Measurements from ENCODE around the gene EVX2. TPM values are rescaled to one million over a fixed set of nuclear protein-coding genes. Genes with fewer than 3 reads are reported as not detected.

Gene EVX2
- total RNA-seq, 1 donor from 2014 or later = not detected

DNA sequence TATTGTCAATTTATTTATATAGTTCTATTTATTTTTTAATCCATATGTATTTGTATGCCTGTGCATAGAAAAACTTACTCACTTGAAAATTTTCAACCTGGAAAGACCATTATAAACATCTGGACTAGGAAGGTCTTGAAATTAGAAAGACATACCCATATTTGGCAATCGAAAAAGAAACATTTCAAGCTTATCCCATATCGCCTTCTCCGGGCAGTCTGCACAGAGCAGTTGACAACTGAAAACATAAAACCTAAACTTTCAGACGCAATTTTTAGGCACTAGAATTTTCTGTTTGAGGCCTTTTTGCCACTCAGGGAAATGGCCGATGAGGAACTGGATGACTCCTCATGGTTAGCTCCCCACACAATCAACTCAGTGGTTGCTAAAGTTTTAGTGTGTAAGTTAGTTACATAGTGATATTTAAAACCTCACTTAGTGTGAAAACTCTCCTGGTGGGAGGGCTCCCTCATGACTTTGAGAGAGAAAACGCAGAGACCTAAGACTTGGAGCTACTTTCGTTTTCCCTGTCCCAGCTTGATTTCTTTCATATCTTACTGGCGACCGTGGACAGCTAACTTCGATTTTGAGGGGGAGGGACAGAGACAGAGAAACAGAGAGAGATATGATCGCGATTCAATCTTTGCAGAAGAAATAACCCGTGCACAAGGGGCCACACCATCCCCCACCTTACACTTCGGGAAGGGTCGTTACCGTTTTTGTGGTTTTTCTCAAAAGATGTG is 12.7 kb upstream of the EVX2 start:
- no peak for DNase-seq (ENCODE audit: low read depth, low spot score)

DNA sequence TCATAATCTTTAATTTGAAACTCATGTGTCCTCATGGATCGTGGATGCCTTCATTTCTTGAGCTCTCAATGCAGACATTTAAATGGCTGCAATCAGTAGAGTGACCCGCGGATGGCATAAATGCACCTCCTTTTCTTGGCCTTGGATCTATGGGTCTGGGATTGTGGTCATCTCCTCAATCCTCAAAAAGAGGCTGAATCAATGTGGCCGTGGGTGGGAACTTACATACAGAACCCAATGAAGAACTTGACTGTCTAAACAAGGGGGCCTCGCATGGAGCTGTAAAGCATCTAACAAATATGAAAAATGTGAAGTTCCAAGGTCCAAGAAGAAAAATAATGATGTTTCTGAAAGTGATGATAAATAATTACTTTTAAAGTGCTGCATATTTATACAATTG is 11.7 kb upstream of the EVX2 start:
- DNase-seq (ENCODE audit: low read depth, low spot score) = no peak

DNA sequence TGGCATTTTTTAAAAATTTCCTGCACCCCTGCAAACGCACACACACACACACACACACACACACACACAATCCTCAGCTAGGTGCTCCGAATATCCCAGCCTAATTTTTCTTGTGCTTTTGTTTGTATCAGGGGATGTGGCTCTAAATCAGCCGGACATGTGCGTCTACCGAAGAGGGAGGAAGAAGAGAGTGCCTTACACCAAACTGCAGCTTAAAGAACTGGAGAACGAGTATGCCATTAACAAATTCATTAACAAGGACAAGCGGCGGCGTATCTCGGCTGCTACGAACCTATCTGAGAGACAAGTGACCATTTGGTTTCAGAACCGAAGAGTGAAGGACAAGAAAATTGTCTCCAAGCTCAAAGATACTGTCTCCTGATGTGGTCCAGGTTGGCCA is 10.6 kb upstream of the EVX2 start:
- no peak for DNase-seq (ENCODE audit: low read depth, low spot score)

DNA sequence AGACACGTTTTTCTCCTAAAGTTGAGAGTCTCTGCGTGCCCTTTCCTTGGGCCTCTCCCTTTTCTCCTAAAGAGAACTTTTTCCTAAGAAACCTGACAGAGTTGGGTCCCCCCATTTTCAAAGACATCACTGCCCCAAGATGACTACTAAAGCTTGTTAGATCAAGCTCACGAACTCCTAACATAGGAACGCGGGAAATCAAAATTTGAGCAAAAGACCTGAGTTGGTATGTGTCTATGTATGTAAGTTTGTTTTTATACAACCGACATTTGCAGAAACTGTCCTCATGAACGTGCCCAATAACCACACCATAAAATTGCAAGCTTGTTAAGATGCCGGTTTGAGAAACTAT is 10.1 kb upstream of the EVX2 start:
- no peak for DNase-seq (ENCODE audit: low read depth, low spot score)

DNA sequence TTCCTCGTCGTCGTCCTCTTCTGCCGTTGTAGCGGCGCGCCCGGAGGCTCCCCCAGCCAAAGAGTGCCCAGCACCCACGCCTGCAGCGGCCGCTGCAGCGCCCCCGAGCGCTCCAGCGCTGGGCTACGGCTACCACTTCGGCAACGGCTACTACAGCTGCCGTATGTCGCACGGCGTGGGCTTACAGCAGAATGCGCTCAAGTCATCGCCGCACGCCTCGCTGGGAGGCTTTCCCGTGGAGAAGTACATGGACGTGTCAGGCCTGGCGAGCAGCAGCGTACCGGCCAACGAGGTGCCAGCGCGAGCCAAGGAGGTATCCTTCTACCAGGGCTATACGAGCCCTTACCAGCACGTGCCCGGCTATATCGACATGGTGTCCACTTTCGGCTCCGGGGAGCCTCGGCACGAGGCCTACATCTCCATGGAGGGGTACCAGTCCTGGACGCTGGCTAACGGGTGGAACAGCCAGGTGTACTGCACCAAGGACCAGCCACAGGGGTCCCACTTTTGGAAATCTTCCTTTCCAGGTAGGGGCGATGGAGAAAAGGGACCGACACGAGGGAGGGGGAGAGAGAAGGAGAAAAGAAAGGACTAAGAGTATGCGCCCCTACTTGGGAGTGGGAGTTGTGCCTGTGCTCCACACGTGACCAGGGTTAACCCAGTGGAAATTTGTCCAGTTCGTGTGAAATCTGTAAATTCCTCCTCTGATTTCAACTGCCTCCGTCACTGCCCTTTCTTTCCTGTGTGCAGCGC is 9.6 kb upstream of the EVX2 start:
- DNase-seq (ENCODE audit: low read depth, low spot score) = no peak

DNA sequence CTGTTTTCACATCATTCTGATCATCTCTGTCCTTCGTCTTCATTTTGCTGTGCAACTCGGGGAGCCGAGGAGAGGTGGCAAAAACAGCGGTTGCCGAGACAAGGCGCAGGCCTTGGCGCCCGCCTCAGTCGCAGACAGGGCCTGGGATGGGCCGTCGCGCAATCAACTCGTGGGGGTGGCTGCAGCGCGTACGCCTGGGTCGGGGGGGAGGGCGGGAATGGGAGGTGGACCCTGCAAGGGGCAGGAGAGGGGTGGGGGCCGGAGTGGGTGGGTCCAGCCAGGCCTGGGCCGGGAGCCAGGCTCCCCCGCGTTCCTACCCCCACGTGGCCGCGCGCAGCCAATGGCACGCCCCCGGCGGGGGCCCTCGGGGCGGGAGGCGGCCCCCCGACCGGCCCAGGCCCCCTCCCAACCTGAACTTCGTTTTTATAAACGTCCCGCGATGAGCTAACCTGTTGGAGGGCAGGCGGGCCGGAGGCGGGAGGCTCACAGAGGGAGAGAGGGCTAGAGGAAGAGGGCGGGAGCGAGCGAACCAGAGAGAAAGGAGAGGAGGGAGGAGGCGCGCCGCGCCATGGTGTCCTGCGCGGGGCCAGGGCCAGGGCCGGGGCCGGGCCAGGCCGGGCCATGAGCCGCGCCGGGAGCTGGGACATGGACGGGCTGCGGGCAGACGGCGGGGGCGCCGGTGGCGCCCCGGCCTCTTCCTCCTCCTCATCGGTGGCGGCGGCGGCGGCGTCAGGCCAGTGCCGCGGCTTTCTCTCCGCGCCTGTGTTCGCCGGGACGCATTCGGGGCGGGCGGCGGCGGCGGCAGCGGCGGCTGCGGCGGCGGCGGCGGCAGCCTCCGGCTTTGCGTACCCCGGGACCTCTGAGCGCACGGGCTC is 8.7 kb upstream of the EVX2 start, which contains the start of gene HOXD13:
Gene HOXD13 (plus strand): TSS at position 452 of the 875 bp plus-strand sequence. CDS start 170 bp downstream, at position 622.
- no peak for DNase-seq (ENCODE audit: low read depth, low spot score)

DNA sequence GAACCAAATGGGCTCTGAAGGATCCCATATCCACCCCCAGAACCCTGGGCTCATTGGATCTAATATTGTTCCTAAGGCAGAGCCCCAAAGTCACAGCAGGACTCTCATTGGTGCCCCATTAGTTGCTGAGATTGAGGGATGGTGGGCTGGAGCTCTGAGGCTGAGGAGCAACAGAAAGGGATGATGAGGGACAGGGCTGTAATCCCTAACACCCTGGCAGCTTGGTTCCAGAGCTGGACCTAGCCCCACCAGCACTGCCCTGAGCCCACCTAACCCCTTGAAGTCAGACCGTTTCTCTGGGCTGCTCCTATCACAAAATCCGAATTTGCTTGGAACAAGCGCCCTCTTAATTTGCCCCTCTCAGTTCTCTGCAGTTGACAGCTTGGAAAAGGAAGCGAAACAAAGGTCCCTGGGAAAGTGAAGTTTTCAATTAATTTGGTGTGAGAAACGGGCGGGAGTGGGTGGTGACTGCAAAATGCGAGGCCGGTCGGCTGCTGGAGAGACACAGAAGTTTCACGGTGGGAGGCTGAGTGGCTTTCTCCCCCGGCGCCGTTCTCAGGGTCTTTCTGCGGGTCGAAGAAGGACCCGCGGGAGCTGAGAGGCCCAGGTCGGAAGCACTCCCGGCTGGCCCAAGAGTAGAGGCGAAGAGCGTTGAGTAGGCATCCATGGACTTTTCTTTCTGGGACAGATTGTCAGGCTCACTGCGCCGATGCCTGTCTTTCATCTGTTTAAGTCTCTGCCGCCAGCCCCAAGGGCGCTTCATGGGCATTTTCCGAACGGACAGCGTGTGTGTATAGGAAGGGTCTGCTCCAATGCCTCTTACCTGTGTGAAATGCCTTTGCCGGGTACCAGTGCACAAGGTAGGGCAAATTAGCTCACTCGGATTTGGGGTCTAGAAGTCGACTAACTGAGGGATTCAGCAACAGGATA is 7.8 kb upstream of the EVX2 start:
- DNase-seq (ENCODE audit: low read depth, low spot score) = no peak

DNA sequence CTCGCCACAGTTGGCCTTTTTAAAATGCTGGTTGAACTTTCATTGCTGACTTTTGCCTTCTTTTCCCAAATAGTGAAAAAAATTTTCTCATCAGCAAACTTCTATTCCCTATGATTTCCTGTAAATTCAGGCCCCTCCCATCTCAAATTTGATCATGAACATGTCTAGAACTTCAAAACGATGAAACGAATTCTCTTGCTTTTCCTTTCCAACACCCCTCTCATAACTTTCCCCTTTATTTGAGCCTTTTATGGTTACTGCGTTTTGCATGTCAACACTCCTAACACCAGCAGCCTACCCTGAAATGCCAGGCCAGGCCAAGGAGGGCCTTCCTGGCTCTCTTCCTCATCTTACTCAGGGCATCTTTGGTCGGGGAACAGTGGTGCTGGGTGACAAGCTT is 7.1 kb upstream of the EVX2 start:
- no peak for DNase-seq (ENCODE audit: low read depth, low spot score)

DNA sequence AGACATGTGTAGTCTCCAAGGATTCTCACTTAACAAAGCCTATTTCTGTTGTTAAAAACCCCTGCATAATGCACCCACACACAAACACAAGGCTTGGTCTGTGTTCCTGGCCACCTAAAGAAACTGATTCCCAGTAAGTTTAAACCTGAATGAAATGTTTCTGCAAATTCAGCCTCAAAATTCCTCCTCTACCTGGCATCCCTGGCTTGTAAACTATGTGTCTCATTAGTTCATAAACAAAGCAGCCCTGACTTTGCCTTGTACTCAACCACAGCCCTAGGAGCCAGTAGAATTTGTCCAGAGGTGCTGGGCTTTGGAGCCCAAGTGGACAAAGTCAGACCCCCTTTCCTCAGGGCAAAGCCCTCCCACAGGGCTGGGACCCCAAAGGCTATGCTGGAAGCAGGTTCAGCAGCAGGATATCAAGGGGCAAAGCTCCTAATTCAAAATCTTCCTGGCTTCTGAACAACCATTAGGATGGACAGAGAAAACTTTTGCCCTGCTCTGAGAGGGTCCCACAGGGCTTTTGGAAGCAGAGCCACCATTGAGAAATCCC is 6.2 kb upstream of the EVX2 start:
- no peak for DNase-seq (ENCODE audit: low read depth, low spot score)

DNA sequence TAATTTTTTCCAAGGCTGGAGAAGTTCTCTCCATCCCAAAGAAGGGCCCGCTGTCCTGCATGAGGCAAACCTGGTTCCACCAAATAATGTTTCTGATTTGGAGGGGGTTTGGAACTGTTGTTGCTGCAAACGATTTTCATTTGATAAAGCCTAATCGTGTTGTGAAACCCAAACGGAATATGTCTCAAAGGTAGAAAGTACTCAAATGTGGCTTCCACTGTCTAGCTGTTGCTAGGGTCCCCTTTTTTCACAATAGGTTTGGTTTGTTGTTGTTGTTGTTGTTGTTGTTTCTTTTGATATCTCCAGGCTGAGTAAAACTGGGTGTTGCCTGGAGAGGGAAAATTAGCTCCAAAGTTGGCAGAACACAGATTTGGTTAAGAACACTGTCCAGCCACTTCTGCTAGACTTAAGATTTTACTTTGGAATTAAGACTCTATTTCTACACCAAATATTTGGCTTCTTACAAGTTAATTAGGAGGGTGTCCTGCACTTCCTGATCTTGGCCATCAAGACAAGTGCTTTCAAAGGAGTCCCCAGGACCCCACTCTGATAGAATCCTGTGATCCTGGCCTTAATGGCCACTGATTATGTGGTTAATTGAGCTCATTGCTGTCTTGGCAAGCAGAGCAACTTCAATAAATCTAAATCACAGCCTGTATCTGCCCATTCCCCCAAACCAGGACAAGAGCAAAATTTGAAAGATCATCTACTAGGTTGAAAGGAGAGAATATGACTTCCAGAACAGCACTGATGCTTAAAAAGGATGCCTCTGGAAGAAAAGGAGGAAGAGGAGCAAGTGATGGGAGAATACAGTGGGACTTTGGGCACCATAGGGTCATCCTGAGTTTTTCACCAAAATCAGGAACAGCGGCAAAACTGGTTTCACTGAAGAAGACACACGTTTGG is 5.4 kb upstream of the EVX2 start:
- DNase-seq (ENCODE audit: low read depth, low spot score) = no peak

DNA sequence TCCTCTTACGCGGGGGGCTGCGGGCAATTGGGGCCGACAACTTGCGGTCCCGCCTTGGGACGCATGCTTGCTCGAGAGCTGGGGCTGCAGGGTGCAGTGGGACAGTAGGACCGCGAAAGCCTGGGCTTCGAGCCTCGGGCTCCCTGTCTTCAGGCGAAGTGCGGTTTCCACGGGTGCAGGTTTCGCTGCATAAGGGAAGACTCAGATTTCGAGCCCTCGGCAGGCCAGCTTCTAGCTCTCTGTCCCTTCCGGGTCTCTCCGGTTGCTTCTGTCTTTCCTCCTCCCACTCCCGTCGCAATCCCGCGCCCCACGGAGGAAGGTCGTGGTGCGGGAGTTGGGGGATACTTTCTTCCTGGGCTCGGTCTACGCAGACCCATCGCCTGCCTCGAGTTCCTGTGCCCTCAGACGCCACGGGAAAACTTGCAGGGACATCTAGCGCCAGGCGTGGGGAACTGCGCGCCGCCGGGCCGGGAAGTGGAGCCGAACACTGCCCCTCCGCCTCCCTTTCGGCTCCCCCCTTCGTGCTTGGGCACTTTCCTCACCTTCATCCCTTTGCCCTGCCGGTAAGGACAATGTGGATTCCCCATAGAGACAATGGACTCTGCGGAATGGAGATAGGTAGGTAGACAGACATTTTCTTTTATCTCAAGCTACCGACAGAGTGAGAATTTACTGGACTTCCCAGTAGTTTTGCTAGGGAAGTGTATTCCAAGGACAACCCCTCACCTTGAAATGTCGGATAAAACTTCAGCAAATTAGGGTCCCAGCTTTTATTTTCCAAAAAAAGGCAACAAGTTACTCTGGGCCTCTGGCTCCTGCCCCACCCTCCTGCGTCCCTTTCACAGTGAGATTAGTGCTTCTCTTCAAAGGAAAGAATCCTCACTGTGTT is 4.5 kb upstream of the EVX2 start:
- DNase-seq (ENCODE audit: low read depth, low spot score) = no peak

DNA sequence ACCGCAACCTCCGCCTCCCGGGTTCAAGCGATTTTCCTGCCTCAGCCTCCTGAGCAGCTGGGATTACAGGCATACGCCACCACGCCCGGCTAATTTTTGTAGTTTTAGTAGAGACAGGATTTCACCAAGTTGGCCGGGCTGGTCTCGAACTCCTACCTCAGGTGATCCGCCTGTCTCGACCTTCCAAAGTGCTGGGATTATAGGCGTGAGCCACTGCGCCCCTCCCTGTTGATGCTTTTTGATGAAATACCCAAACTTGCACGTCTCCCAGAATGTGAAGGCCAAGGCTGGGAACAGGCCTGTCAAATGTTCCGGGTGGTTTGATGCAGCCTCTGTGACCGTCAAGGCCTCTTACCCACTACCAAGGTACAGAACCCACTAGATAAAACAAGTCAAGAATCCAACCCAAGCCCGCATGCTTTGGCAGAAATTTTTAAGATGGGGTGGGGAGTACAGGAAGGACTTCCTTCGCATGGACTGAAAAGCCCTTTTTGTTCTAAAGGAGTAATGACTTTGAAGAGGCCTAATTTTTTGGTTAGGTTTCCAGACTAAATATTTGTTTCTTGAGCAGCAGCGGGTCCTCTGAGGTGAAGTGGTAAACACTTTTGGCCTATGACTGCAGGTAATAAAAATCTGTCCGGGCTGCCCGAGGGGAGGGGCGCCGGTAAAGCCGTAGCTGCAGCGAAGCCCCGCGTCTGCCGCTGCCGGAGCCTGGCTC is 3.7 kb upstream of the EVX2 start:
- no peak for DNase-seq (ENCODE audit: low read depth, low spot score)

DNA sequence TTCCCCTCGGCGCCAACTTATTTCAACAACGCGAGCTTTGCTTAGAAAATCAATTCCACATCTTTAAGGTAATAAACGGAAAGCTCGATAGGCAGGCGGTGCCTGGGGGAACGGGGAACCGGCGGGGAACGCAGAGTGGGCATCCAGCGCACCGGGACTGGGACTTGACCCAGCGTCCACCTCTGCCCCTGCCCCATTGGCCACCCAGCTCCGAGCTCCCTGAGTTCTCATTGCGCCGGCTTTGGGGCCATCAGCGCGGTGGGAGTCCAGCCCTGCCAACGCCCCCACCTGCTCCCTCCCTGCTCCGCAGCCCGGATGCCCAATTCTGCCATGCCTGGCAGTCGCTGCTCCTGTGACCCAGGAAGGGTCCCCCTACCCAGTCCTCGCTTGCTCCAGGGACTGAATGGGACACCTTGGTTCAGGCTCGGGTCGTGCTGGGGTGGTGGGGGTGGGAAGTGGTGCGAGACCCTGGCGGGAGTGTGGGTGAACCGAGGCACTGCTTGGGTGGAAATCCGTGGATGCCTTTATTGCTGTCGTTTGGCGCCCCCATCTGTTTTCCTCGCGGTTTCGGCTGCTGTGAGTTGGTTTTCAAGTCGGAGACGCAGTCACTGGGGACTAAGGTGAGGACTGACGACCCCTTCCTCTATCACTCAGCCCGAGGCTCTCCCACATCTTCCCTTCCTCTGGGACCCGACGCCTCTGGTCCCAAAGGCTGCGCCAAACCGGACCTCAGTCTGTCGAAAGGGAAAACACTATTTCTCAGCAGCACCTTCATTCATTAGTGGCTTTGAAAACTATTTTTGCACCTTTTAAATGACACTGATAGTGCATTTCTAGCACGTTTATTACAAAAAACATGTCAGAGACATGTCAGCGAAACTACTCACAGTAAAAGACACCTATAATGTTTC is 2.4 kb upstream of the EVX2 start:
- no peak for DNase-seq (ENCODE audit: low read depth, low spot score)

DNA sequence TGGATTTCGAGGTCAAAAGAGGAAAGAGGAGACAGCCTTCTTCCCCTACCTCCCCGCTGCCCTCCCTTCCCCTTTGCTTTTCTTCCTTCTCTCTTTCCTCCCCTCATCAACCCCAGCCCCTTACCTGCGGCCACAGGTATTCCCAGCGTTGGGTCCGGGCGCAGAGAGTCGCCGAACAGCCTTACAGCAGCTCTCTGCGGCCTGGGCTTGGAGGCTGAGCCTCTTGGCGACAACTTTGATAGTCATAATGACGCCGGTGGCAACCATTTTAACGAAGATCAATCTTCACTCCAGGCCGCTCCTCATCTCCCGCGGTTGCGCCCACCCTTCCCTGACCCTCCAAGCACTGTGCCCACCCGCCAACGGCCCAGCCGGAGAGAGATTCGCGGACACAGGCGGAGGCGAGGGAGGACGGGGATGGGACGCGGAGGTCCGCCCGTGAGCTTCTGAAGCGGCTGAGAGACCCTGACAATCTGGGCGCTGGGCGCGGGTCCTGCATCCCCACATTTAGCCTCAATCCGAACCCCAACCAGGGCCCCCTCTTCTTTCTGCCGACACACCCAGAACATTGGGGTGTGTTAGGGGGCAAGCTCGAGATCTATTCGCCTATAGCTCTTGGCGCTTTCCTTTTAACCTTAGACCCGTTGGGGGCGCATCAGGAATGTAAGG is 1.5 kb upstream of the EVX2 start:
- DNase-seq (ENCODE audit: low read depth, low spot score) = no peak

DNA sequence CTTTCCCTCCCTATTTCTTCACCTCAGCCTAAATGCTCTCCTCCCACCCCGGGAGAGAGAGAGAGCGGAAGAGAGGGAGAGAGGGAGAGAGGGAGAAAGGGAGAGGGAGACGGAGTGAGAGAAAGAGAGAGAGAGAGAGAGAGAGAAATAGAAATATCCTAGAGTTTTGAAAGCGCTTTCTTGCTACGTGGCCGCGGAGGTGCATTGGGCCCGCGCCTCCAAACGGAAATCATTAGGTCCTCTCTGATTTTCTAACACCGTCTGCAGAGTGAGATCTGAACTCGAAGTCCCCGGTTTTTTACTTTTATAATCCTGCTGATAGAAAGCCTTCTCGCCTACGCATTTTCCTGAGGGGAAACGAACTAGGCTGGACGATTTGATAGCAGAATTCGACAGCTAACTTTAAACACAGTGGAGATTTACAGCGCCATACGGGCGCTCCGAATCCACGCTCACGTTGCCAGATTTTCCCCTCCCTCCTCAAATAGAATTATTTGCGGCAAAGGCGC is 903 bp upstream of the EVX2 start:
- DNase-seq (ENCODE audit: low read depth, low spot score) = no peak

Measured in pulmonary artery endothelial cell (primary cell).